HEK293 (cell line): ENCODE measurements around the gene SURF2.

Experiments used
- CTCF ChIA-PET: fragments of 350-600 bp; formaldehyde crosslinking; extraction: SDS; loops from one replicate; lab custom pipeline; 2021; ENCODE audit warnings: antibody characterized with exemption; lab: Yijun Ruan, JAX
- POLR2A ChIA-PET: fragments of 300-600 bp; formaldehyde crosslinking; extraction: SDS; loops from one replicate; lab custom pipeline; 2020; ENCODE audit warnings: antibody characterized with exemption, inconsistent platforms; lab: Yijun Ruan, JAX
- H3K27ac ChIP-seq: fragments of 200-500 bp; sonication (Bioruptor generic); 2 replicates; pipeline ENCODE4 v1.5.1; 2014; ENCODE audit warnings: low read depth, low read length, control low read depth, inconsistent platforms; ENCODE audit errors: extremely low read depth
- H3K36me3 ChIP-seq, 2 experiments: fragments of 200-500 bp in 1 of 2; sonication (Bioruptor generic) in 1 of 2; 1 replicate in 1 of 2; 2 replicates in 1 of 2; pipeline ENCODE4 v1.5.1; 2014 to 2017; ENCODE audit warnings: inconsistent platforms in 2 of 2, low read length in 2 of 2; ENCODE audit not compliant: control insufficient read depth in 2 of 2, insufficient read depth in 1 of 2
- H3K4me1 ChIP-seq: fragments of 200-500 bp; sonication (Bioruptor generic); 2 replicates; pipeline ENCODE4 v1.5.1; 2014; ENCODE audit warnings: mild to moderate bottlenecking, low read length, inconsistent platforms; ENCODE audit not compliant: control insufficient read depth, insufficient read depth
- H3K4me3 ChIP-seq: 2 replicates; pipeline ENCODE4 v1.5.1; 2011; ENCODE audit warnings: low read depth, mild to moderate bottlenecking, control low read depth, low read length, moderate library complexity
- H3K9me3 ChIP-seq: fragments of 200-500 bp; sonication (Bioruptor generic); 2 replicates; pipeline ENCODE4 v1.5.1; 2014; ENCODE audit warnings: low read depth, low read length, inconsistent platforms; ENCODE audit not compliant: control insufficient read depth, insufficient read depth
- BCL11A ChIP-seq: fragments of 450-650 bp; formaldehyde crosslinking; IDR thresholded peaks from 2 replicates; pipeline ENCODE4 v1.5.1; 2016; ENCODE audit warnings: low read depth, missing biosample characterization, missing genetic modification characterization
- HOXC10 ChIP-seq: sonication (generic); formaldehyde crosslinking; IDR thresholded peaks from 2 replicates; pipeline ENCODE4 v1.8.1; 2023; ENCODE audit warnings: mild to moderate bottlenecking, missing genetic modification reagents
- HOXD13 ChIP-seq: sonication (generic); formaldehyde crosslinking; IDR thresholded peaks from 2 replicates; pipeline ENCODE4 v1.8.0; 2022; ENCODE audit warnings: missing genetic modification reagents, borderline replicate concordance
- TRIM28 ChIP-seq: IDR thresholded peaks from 2 replicates; pipeline ENCODE4 v1.6.1; 2011; ENCODE audit warnings: low read length, control low read depth, borderline replicate concordance
- WT1 ChIP-seq: fragments of 450-650 bp; formaldehyde crosslinking; IDR thresholded peaks from 2 replicates; pipeline ENCODE4 v1.5.1; 2016; ENCODE audit warnings: missing biosample characterization, missing genetic modification characterization
- ZBTB48 ChIP-seq: fragments of 450-650 bp; formaldehyde crosslinking; IDR thresholded peaks from 2 replicates; pipeline ENCODE4 v1.5.1; 2016; ENCODE audit warnings: missing biosample characterization, missing genetic modification characterization
- ZNF121 ChIP-seq: fragments of 450-650 bp; formaldehyde crosslinking; IDR thresholded peaks from 2 replicates; pipeline ENCODE4 v1.5.1; 2016; ENCODE audit warnings: missing biosample characterization, missing genetic modification characterization
- ZNF19 ChIP-seq: fragments of 450-650 bp; formaldehyde crosslinking; IDR thresholded peaks from 2 replicates; pipeline ENCODE4; 2016; ENCODE audit warnings: missing biosample characterization, missing genetic modification characterization, low read depth
- ZNF302 ChIP-seq: fragments of 450-650 bp; formaldehyde crosslinking; IDR thresholded peaks from 2 replicates; pipeline ENCODE4 v1.5.1; 2016; ENCODE audit warnings: missing biosample characterization, missing genetic modification characterization, low read depth
- ZNF311 ChIP-seq: fragments of 450-650 bp; formaldehyde crosslinking; IDR thresholded peaks from 2 replicates; pipeline ENCODE4 v1.5.1; 2017; ENCODE audit warnings: missing biosample characterization, missing genetic modification characterization, borderline replicate concordance
- ZNF473 ChIP-seq: fragments of 450-650 bp; formaldehyde crosslinking; IDR thresholded peaks from 2 replicates; pipeline ENCODE4 v1.5.1; 2017; ENCODE audit warnings: missing biosample characterization, missing genetic modification characterization
- ZNF501 ChIP-seq: fragments of 450-650 bp; formaldehyde crosslinking; IDR thresholded peaks from 2 replicates; pipeline ENCODE4 v1.5.1; 2016; ENCODE audit warnings: missing biosample characterization, missing genetic modification characterization
- ZNF521 ChIP-seq: fragments of 450-650 bp; formaldehyde crosslinking; IDR thresholded peaks from 2 replicates; pipeline ENCODE4 v1.5.1; 2017; ENCODE audit warnings: missing biosample characterization, mild to moderate bottlenecking, missing genetic modification characterization
- ZNF548 ChIP-seq: fragments of 450-650 bp; formaldehyde crosslinking; IDR thresholded peaks from 2 replicates; pipeline ENCODE4 v1.5.1; 2016; ENCODE audit warnings: missing biosample characterization, missing genetic modification characterization
- ZNF555 ChIP-seq: fragments of 450-650 bp; formaldehyde crosslinking; conservative IDR thresholded peaks from 2 replicates; pipeline ENCODE4 v1.5.1; 2017; ENCODE audit warnings: missing biosample characterization, mild to moderate bottlenecking, missing genetic modification characterization, inconsistent platforms
- ZNF626 ChIP-seq: fragments of 450-650 bp; sonication (Bioruptor Pico); formaldehyde crosslinking; IDR thresholded peaks from 2 replicates; pipeline ENCODE4 v1.5.1; 2018; ENCODE audit warnings: missing biosample characterization, missing genetic modification characterization, inconsistent platforms
- ZNF768 ChIP-seq: fragments of 450-650 bp; formaldehyde crosslinking; IDR thresholded peaks from 2 replicates; pipeline ENCODE4 v1.5.1; 2018; ENCODE audit warnings: missing biosample characterization, mild to moderate bottlenecking, missing genetic modification characterization
- TF ChIP-seq, protein P1 (sequence below): fragments of 450-650 bp; formaldehyde crosslinking; conservative IDR thresholded peaks from 2 replicates; pipeline ENCODE4 v1.5.1; 2016; ENCODE audit warnings: low read depth, missing biosample characterization, missing genetic modification characterization
- TF ChIP-seq, protein P2 (sequence below): IDR thresholded peaks from 2 replicates; pipeline ENCODE4 v1.6.1; 2011; ENCODE audit warnings: mild to moderate bottlenecking, low read depth, low read length, borderline replicate concordance
- TF ChIP-seq, protein P3 (sequence below): fragments of 450-650 bp; formaldehyde crosslinking; IDR thresholded peaks from 2 replicates; pipeline ENCODE4 v1.5.1; 2016; ENCODE audit warnings: missing biosample characterization, missing genetic modification characterization
- TF ChIP-seq, protein P4 (sequence below): fragments of 450-650 bp; formaldehyde crosslinking; IDR thresholded peaks from 2 replicates; pipeline ENCODE4 v1.5.1; 2017; ENCODE audit warnings: missing biosample characterization, missing genetic modification characterization
- TF ChIP-seq, protein P5 (sequence below): fragments of 450-650 bp; formaldehyde crosslinking; conservative IDR thresholded peaks from 2 replicates; pipeline ENCODE4 v1.5.1; 2016; ENCODE audit warnings: low read depth, missing biosample characterization, missing genetic modification characterization

Gene SURF2

DNA sequence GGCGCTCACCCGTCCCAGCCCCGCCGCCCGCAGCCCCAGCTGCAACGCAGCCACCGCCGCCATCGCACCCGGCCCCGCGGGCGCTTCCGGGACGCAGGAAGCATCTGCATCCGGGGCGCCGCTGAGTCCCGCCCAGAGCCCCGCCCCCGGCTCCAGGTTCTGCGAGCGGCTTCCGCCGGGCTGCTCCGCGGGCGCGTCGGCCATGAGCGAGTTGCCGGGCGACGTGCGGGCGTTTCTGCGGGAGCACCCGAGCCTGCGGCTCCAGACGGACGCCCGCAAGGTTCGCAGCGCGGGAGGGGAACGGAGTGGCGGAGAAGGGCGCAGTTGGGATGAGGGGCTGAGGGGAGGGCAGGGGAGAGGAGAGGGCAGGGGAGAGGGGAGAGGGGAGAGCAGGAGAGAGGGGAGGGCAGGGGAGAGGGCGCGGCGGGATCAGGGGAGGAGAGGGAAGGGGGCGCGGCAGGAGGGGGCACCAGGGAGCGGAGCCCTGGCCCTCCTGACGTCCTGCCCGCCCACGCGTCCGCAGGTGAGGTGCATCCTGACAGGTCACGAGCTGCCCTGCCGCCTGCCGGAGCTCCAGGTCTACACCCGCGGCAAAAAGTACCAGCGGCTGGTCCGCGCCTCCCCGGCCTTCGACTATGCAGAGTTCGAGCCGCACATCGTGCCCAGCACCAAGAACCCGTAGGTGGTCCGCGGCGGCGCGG, at the start of gene SURF2, which contains the start of gene SURF1:
Gene SURF2 (plus strand): TSS at position 160 of the 701 bp plus-strand sequence. CDS start 43 bp downstream, at position 203.
Gene SURF1 (minus strand): TSS at position 97 of the 701 bp plus-strand sequence. CDS start 34 bp downstream, at position 63.
- peaks cover 5 to 76% of the 10 kb centered on the region in 2 experiments for H3K36me3 ChIP-seq
- CTCF ChIA-PET = interaction anchor here (0.6 to 2.7 kb wide), 12 partner anchors 14 to 573 kb away, joined by 3 to 13 read pairs (median 4); partner anchors contain the start of gene SLC2A6
- POLR2A ChIA-PET = interaction anchor here (0.8 to 6.6 kb wide), 14 partner anchors 8 to 326 kb away, joined by 3 to 89 read pairs (median 4); partner anchors contain the start of genes GTF3C5, MED22 and RPL7A
- no peak for TF ChIP-seq ZNF19 (tag by site-specific recombination)
- TF ChIP-seq, protein P1, sequence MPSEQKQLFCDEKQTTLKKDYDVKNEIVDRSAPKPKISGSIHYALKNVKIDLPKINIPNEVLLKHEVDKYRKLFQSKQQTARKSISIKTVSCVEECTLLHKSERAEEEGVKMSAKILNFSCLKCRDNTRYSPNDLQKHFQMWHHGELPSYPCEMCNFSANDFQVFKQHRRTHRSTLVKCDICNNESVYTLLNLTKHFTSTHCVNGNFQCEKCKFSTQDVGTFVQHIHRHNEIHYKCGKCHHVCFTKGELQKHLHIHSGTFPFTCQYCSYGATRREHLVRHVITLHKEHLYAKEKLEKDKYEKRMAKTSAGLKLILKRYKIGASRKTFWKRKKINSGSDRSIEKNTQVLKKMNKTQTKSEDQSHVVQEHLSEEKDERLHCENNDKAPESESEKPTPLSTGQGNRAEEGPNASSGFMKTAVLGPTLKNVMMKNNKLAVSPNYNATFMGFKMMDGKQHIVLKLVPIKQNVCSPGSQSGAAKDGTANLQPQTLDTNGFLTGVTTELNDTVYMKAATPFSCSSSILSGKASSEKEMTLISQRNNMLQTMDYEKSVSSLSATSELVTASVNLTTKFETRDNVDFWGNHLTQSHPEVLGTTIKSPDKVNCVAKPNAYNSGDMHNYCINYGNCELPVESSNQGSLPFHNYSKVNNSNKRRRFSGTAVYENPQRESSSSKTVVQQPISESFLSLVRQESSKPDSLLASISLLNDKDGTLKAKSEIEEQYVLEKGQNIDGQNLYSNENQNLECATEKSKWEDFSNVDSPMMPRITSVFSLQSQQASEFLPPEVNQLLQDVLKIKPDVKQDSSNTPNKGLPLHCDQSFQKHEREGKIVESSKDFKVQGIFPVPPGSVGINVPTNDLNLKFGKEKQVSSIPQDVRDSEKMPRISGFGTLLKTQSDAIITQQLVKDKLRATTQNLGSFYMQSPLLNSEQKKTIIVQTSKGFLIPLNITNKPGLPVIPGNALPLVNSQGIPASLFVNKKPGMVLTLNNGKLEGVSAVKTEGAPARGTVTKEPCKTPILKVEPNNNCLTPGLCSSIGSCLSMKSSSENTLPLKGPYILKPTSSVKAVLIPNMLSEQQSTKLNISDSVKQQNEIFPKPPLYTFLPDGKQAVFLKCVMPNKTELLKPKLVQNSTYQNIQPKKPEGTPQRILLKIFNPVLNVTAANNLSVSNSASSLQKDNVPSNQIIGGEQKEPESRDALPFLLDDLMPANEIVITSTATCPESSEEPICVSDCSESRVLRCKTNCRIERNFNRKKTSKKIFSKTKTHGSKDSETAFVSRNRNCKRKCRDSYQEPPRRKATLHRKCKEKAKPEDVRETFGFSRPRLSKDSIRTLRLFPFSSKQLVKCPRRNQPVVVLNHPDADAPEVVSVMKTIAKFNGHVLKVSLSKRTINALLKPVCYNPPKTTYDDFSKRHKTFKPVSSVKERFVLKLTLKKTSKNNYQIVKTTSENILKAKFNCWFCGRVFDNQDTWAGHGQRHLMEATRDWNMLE (tag by site-specific recombination) = peak; percentile 45; the same call in 1 of the 2 replicates
- TF ChIP-seq ZNF521 = no peak
- TF ChIP-seq, protein P2, sequence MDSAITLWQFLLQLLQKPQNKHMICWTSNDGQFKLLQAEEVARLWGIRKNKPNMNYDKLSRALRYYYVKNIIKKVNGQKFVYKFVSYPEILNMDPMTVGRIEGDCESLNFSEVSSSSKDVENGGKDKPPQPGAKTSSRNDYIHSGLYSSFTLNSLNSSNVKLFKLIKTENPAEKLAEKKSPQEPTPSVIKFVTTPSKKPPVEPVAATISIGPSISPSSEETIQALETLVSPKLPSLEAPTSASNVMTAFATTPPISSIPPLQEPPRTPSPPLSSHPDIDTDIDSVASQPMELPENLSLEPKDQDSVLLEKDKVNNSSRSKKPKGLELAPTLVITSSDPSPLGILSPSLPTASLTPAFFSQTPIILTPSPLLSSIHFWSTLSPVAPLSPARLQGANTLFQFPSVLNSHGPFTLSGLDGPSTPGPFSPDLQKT = no peak
- TF ChIP-seq, protein P3, sequence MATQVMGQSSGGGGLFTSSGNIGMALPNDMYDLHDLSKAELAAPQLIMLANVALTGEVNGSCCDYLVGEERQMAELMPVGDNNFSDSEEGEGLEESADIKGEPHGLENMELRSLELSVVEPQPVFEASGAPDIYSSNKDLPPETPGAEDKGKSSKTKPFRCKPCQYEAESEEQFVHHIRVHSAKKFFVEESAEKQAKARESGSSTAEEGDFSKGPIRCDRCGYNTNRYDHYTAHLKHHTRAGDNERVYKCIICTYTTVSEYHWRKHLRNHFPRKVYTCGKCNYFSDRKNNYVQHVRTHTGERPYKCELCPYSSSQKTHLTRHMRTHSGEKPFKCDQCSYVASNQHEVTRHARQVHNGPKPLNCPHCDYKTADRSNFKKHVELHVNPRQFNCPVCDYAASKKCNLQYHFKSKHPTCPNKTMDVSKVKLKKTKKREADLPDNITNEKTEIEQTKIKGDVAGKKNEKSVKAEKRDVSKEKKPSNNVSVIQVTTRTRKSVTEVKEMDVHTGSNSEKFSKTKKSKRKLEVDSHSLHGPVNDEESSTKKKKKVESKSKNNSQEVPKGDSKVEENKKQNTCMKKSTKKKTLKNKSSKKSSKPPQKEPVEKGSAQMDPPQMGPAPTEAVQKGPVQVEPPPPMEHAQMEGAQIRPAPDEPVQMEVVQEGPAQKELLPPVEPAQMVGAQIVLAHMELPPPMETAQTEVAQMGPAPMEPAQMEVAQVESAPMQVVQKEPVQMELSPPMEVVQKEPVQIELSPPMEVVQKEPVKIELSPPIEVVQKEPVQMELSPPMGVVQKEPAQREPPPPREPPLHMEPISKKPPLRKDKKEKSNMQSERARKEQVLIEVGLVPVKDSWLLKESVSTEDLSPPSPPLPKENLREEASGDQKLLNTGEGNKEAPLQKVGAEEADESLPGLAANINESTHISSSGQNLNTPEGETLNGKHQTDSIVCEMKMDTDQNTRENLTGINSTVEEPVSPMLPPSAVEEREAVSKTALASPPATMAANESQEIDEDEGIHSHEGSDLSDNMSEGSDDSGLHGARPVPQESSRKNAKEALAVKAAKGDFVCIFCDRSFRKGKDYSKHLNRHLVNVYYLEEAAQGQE = no peak
- no peak for TF ChIP-seq ZNF473 (tag by site-specific recombination)
- no peak for TF ChIP-seq ZNF302 (tag by site-specific recombination)
- TF ChIP-seq, protein P4, sequence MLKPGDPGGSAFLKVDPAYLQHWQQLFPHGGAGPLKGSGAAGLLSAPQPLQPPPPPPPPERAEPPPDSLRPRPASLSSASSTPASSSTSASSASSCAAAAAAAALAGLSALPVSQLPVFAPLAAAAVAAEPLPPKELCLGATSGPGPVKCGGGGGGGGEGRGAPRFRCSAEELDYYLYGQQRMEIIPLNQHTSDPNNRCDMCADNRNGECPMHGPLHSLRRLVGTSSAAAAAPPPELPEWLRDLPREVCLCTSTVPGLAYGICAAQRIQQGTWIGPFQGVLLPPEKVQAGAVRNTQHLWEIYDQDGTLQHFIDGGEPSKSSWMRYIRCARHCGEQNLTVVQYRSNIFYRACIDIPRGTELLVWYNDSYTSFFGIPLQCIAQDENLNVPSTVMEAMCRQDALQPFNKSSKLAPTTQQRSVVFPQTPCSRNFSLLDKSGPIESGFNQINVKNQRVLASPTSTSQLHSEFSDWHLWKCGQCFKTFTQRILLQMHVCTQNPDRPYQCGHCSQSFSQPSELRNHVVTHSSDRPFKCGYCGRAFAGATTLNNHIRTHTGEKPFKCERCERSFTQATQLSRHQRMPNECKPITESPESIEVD (tag by site-specific recombination) = no peak
- TF ChIP-seq ZBTB48 (tag by site-specific recombination) = peak; percentile 45; the same call in 1 of the 2 replicates
- TF ChIP-seq ZNF555 (tag by site-specific recombination) = no peak
- peak; percentile 64; the same call in 1 of the 2 replicates for TF ChIP-seq ZNF501 (tag by site-specific recombination)
- no peak for TF ChIP-seq ZNF121 (tag by site-specific recombination)
- TF ChIP-seq TRIM28 = no peak
- TF ChIP-seq BCL11A (tag by site-specific recombination) = peak; percentile 57; the same call in 1 of the 2 replicates
- TF ChIP-seq ZNF626 (tag by site-specific recombination) = no peak
- TF ChIP-seq, protein P5, sequence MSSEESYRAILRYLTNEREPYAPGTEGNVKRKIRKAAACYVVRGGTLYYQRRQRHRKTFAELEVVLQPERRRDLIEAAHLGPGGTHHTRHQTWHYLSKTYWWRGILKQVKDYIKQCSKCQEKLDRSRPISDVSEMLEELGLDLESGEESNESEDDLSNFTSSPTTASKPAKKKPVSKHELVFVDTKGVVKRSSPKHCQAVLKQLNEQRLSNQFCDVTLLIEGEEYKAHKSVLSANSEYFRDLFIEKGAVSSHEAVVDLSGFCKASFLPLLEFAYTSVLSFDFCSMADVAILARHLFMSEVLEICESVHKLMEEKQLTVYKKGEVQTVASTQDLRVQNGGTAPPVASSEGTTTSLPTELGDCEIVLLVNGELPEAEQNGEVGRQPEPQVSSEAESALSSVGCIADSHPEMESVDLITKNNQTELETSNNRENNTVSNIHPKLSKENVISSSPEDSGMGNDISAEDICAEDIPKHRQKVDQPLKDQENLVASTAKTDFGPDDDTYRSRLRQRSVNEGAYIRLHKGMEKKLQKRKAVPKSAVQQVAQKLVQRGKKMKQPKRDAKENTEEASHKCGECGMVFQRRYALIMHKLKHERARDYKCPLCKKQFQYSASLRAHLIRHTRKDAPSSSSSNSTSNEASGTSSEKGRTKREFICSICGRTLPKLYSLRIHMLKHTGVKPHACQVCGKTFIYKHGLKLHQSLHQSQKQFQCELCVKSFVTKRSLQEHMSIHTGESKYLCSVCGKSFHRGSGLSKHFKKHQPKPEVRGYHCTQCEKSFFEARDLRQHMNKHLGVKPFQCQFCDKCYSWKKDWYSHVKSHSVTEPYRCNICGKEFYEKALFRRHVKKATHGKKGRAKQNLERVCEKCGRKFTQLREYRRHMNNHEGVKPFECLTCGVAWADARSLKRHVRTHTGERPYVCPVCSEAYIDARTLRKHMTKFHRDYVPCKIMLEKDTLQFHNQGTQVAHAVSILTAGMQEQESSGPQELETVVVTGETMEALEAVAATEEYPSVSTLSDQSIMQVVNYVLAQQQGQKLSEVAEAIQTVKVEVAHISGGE (tag by site-specific recombination) = peak; percentile 87
- no peak for TF ChIP-seq ZNF548 (tag by site-specific recombination)
- no peak for TF ChIP-seq ZNF768 (tag by site-specific recombination)
- no peak for TF ChIP-seq ZNF311 (tag by site-specific recombination)
- no peak for TF ChIP-seq HOXD13 (CRISPR knock-in tag)
- peak; percentile 68 for TF ChIP-seq WT1 (tag by site-specific recombination)
- no peak for TF ChIP-seq HOXC10

More for the DNA sequence above, at the start of gene SURF2, which contains the start of gene SURF1:
- peak within 1 kb of the TSS; percentile 43; the same call in 1 of the 2 replicates for H3K27ac ChIP-seq
- no peaks in the 10 kb centered on the region for H3K9me3 ChIP-seq
- H3K4me1 ChIP-seq = no peaks in the 10 kb centered on the region
- peak within 1 kb of the TSS; percentile 83 for H3K4me3 ChIP-seq
